Lower leg skin (tissue), 4 donors: ENCODE results near the gene TNFRSF6B. TPM values are rescaled to one million over a fixed set of nuclear protein-coding genes. Genes with fewer than 3 reads are reported as not detected.

Experiments used
- DNase-seq, 2 donors: peaks; one replicate each; pipeline ENCODE4 v3.0.0-alpha.2; 2019; ENCODE audit warnings: low spot score in 2 of 2
- H3K4me3 ChIP-seq: fragments of 200-600 bp; sonication (generic); 2 replicates; pipeline ENCODE4 v1.5.1; 2017; ENCODE audit warnings: mild to moderate bottlenecking, low read depth; ENCODE audit not compliant: poor library complexity, severe bottlenecking
- POLR2A ChIP-seq, 2 donors: fragments of 450-650 bp; IDR thresholded peaks; one replicate each; pipeline ENCODE4 v1.6.1; 2016 to 2017; ENCODE audit warnings: antibody characterized with exemption in 2 of 2, mild to moderate bottlenecking in 1 of 2, moderate library complexity in 1 of 2
- WGBS, 2 donors: methylation state at CpG; one replicate each; pipeline ENCODE4 v1.1.5; 2018; 5-methylcytosine and 5-hydroxymethylcytosine counted together
- intact Hi-C: fragments of 100-400 bp; cut with DNase I; formaldehyde crosslinking; loops from one replicate; pipeline ENCODE4 v1.15.0; 2023; ENCODE audit warnings: low total_unique reads
- total RNA-seq, 4 donors: library from RNA; depleted of rRNA; stranded (reverse); fragments of >200 nt; gene quantifications; one replicate each; pipeline ENCODE4 v1.1.0, GENCODE V29; 2016
- TF ChIP-seq, protein P1 (sequence below), 3 donors: fragments of 450-650 bp; IDR thresholded peaks; one replicate each; pipeline ENCODE4 v1.5.1; 2016; ENCODE audit warnings: antibody characterized with exemption in 3 of 3, mild to moderate bottlenecking in 3 of 3, moderate library complexity in 2 of 3

The TNFRSF6B gene
- total RNA-seq, 4 donors from 2014 or later: 3.0 to 49.5 (median 12.1) TPM

DNA sequence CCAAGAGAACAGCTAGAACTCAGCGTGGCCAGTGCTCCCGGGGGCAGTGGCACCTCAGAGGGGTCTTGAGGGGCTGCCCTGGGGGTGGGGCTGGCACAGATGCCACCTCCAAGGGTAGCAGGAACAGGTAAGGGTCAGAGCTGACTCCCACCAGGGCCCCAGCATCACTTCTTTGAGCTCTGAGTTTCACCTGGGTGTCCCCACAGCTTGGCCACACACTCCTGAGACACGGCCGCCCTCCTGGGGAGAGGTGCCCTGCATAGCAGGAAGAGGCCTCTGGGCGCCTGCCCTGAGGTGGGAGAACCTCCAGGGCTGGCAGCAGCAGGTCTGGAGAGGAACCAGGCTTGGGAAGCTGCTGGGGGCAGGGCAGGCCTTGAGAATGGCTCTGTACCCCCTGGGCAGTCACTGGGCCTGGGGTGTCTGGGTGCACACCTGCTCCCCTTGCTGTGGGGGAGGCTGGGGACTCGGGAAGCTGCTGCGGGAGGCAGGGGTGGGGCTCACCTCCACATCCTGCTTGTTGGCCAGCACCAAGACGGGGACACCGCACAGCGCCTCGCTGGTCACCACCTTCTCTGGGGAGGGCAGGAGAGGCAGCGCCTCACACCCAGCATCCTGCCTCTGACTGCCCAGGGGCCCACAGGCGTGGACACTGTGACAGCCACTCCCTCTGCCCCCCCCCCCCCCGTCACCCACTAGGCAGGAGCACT is 5.0 kb downstream of the TNFRSF6B start:
- WGBS, 2 donors: 78 to 80% methylated on average over 7 to 13 of the region's 14 CpGs
- H3K4me3 ChIP-seq: no peak overlapping the region
- TF ChIP-seq, protein P1, sequence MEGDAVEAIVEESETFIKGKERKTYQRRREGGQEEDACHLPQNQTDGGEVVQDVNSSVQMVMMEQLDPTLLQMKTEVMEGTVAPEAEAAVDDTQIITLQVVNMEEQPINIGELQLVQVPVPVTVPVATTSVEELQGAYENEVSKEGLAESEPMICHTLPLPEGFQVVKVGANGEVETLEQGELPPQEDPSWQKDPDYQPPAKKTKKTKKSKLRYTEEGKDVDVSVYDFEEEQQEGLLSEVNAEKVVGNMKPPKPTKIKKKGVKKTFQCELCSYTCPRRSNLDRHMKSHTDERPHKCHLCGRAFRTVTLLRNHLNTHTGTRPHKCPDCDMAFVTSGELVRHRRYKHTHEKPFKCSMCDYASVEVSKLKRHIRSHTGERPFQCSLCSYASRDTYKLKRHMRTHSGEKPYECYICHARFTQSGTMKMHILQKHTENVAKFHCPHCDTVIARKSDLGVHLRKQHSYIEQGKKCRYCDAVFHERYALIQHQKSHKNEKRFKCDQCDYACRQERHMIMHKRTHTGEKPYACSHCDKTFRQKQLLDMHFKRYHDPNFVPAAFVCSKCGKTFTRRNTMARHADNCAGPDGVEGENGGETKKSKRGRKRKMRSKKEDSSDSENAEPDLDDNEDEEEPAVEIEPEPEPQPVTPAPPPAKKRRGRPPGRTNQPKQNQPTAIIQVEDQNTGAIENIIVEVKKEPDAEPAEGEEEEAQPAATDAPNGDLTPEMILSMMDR (IDR thresholded peaks at IDR 0.05): no peak
- TF ChIP-seq POLR2A (IDR thresholded peaks at IDR 0.05): no peak
- intact Hi-C loops: no loop called here
- DNase-seq: no peak

DNA sequence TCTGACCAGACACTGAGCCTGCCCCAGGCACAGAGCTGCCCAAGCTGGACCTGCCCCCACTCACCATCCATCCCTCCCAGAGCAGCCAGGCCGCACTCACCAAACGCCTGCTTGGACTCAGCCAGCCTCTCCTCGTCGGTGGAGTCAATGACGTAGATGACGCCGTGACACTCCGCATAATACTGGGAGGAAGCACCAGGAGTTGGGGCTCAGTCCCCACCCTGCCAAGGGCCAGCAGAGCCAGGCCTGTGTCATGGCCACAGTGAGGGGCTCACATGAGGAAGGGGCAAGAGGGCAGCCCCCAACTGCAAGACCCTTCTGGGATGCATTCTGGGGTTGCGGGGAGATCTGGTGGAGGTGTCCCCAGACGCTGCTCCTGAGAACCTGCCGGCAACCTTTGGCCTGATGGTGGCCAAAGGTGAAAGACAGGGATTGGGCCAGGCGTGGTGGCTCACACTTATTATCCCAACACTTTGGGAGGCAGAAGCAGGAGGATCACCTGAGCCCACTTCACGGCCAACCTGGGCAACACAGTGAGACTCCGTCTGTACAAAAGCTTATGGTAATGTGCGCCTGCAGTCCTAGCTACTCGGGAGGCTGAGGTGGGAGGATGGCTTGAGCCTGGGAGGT is 5.7 kb downstream of the TNFRSF6B start:
- WGBS, 2 donors: 86 to 91% methylated on average over 15 to 16 of the region's 16 CpGs
- intact Hi-C loops: no loop called here
- no peak for TF ChIP-seq POLR2A (IDR thresholded peaks at IDR 0.05)
- TF ChIP-seq, protein P1 (IDR thresholded peaks at IDR 0.05): no peak
- peak in 1 of 2 donors; percentile 71 for DNase-seq
- no peak overlapping the region for H3K4me3 ChIP-seq

DNA sequence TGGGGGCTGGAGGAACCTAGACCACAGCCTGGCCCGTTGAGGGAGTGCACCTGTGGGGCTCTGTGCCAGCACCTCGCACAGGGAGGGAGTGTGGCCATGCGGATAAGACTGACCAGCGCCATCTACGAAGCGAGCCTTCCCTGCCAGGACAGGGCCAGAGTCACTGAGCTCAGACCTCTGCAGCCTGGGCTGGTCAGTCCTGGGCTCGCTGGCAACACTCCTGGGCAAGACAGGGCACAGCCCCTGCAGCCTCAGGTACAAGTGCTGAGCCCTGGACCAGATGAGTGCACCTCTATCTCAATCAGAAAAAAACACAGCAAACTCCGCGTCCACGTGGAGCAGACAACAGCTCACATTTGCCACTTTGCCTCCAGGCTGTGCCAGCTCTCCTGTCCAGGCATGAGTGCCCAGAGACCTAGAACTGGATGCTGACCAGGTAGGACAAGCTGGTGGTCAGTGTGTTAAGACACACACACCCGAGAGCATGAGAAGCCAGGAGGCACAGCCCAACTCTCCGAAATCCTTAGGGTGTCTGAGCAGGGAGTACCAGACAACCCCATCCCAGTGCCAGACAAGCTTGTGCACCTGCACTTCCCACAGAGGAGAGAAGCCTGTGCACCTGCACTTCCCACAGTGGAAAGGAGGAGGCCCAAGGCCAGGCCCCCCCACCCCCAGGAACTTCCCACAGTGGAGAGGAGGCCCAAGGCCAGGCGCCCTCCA is 6.5 kb downstream of the TNFRSF6B start:
- intact Hi-C loops: no loop called here
- peak in 1 of 2 donors; percentile 83 for DNase-seq
- no peak overlapping the region for H3K4me3 ChIP-seq
- 73 to 80% methylated on average over 12 to 13 of the region's 13 CpGs for WGBS, 2 donors
- TF ChIP-seq, protein P1 (IDR thresholded peaks at IDR 0.05): no peak
- no peak for TF ChIP-seq POLR2A (IDR thresholded peaks at IDR 0.05)

DNA sequence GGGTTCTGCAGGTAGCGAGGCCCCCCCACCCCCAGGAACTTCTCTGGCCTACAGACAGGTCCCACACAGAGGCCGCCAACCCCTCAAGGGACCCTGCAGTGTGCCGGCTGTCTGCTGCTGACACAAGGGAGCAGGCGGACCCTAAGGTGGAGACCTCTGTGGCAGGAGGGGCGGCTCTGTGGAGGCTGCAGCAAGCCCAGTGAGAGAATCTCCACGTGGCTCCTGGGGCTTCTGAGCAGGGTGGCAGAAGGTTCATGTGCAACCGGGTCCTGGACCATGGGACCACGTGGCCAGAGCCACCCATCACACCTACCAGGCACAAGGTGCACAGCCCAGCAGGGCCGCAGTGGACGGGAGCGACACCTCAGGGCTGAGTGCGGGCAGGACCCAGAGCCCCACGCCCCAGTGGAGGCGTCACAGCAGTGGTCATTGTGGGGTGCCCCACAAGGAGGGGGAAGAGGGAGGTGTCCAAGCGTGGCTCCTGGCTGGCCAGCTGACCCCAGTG is 7.1 kb downstream of the TNFRSF6B start:
- TF ChIP-seq POLR2A (IDR thresholded peaks at IDR 0.05): no peak
- intact Hi-C loops: no loop called here
- peak in 1 of 2 donors; percentile 85 for DNase-seq
- no peak overlapping the region for H3K4me3 ChIP-seq
- WGBS, 2 donors: 86 to 94% methylated on average over 6 to 12 of the region's 15 CpGs

DNA sequence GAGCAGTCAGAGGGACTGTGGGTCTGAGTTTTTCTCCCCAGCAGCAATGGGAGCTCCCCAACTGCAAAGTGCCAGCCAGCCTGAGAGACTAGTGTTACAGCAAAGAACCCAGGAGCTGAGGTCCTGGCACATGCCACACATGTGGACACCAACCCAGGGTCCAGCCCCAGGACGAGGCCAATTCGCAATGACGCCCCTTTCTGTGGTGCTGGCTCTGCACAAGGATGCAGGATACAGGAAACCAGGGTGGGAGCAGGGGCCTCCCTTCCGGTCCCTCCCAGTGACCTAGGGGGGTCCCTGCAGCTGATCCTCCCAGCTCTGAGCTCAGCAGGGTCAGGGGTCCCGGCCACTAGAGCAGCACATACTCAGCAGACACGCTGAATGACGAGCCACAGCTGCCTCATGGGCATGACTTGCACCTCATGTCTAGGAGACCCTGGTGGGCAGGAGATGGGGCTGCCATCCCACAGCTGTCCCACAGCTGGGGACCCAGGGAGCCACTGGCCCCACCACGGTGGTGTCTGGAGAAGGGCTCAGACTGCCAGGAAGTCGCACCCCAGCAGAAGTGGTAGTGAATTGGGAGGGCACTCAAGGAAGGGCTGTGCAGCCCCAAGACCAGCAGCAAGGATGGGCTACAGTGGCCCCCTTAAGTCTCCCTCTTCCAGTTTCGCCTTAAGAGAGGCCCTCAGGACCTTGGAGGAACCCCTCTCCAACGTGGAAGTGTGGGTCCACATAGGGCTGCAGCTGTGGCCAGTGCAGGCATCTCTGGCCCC is 7.7 kb downstream of the TNFRSF6B start:
- H3K4me3 ChIP-seq: no peak overlapping the region
- 89 to 91% methylated on average over 2 to 9 of the region's 11 CpGs for WGBS, 2 donors
- DNase-seq: no peak
- intact Hi-C loops: no loop called here
- TF ChIP-seq, protein P1 (IDR thresholded peaks at IDR 0.05): no peak
- TF ChIP-seq POLR2A (IDR thresholded peaks at IDR 0.05): no peak
